GM12801 (cell line): ENCODE data around the gene CLEC4C.

Experiments used
- TF ChIP-seq, protein P1 (sequence below): IDR thresholded peaks from one replicate; pipeline ENCODE4 v1.5.1; 2011; ENCODE audit warnings: control low read depth; ENCODE audit not compliant: insufficient read length; ENCODE audit errors: extremely low read depth

Gene CLEC4C

DNA sequence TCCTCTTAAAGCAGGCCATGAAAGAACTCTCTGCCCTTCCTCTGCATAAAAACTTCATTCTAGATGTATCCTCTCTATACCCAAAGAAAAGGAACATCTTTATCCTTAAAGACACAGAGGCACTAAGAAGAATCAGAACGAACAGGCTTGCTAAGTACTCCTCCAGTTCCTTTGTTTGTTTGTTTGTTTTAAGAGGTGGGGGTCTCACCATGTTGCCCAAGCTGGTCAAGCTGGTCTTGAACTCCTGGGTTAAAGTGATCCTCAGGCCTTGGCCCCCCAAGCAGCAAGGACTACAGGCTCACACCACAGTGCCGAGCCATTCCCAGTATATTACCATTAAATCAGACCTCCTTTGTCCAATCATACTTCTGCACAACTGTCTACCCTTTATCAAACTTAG is 65.6 kb downstream of the CLEC4C start:
- TF ChIP-seq, protein P1, sequence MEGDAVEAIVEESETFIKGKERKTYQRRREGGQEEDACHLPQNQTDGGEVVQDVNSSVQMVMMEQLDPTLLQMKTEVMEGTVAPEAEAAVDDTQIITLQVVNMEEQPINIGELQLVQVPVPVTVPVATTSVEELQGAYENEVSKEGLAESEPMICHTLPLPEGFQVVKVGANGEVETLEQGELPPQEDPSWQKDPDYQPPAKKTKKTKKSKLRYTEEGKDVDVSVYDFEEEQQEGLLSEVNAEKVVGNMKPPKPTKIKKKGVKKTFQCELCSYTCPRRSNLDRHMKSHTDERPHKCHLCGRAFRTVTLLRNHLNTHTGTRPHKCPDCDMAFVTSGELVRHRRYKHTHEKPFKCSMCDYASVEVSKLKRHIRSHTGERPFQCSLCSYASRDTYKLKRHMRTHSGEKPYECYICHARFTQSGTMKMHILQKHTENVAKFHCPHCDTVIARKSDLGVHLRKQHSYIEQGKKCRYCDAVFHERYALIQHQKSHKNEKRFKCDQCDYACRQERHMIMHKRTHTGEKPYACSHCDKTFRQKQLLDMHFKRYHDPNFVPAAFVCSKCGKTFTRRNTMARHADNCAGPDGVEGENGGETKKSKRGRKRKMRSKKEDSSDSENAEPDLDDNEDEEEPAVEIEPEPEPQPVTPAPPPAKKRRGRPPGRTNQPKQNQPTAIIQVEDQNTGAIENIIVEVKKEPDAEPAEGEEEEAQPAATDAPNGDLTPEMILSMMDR: no peak
